ENCODE measurements around the gene CCDC87. TPM values are rescaled to one million over a fixed set of nuclear protein-coding genes. Genes with fewer than 3 reads are reported as not detected.

Gene CCDC87
- total and polyA plus RNA-seq, 9 donors, result 0.13 to 0.60 (median 0.45) TPM

GRCh38 chr11:66555416-66555815, 37.4 kb downstream of the CCDC87 start:
- 65 to 68% (median 66%) methylated on average over 3 of the region's 3 CpGs for WGBS, 3 donors
- Histone ChIP-seq H3K36me3 (no peaks in the 10 kb centered on the region), H3K9me3 (no peaks in the 10 kb centered on the region), H3K27ac (no peak overlapping the region), H3K4me1 (ENCODE audit: insufficient read depth) (peaks cover 3% of the 10 kb centered on the region), H3K27me3 (no peaks in the 10 kb centered on the region), H3K4me3 (no peak overlapping the region)
- intact Hi-C loops (cut with DNase I), result no loop called here
- no peak for DNase-seq
- TF ChIP-seq POLR2A (IDR thresholded peaks at IDR 0.05) (no peak), CTCF (IDR thresholded peaks at IDR 0.05) (no peak), EP300 (IDR thresholded peaks at IDR 0.05) (no peak)

- WGBS, 3 donors, result 63 to 75% (median 66%) methylated on average over 5 of the region's 5 CpGs
Observed at GRCh38 chr11:66554602-66555001, 38.3 kb downstream of the CCDC87 start.

GRCh38 chr11:66550887-66551286, 42.0 kb downstream of the CCDC87 start:
- Histone ChIP-seq H3K9me3 (no peaks in the 10 kb centered on the region), H3K27me3 (no peaks in the 10 kb centered on the region), H3K4me1 (ENCODE audit: insufficient read depth) (no peaks in the 10 kb centered on the region), H3K36me3 (no peaks in the 10 kb centered on the region), H3K4me3 (no peak overlapping the region), H3K27ac (no peak overlapping the region)
- intact Hi-C loops (cut with DNase I), result no loop called here
- TF ChIP-seq CTCF (IDR thresholded peaks at IDR 0.05) (no peak), EP300 (IDR thresholded peaks at IDR 0.05) (no peak), POLR2A (IDR thresholded peaks at IDR 0.05) (no peak)
- WGBS, 3 donors, result 86 to 95% (median 89%) methylated on average over 4 of the region's 4 CpGs
- DNase-seq, result no peak

More at GRCh38 chr11:66554602-66555001, 38.3 kb downstream of the CCDC87 start:
- Histone ChIP-seq H3K4me3 (no peak overlapping the region), H3K36me3 (no peaks in the 10 kb centered on the region), H3K27ac (no peak overlapping the region), H3K27me3 (no peaks in the 10 kb centered on the region), H3K4me1 (ENCODE audit: insufficient read depth) (peaks cover 3% of the 10 kb centered on the region), H3K9me3 (no peaks in the 10 kb centered on the region)
- intact Hi-C loops (cut with DNase I), result no loop called here
- DNase-seq, result no peak
- TF ChIP-seq EP300 (IDR thresholded peaks at IDR 0.05) (no peak), POLR2A (IDR thresholded peaks at IDR 0.05) (no peak), CTCF (IDR thresholded peaks at IDR 0.05) (no peak)

- intact Hi-C loops (cut with DNase I), result no loop called here
- TF ChIP-seq EP300 (IDR thresholded peaks at IDR 0.05), result no peak
- no peak for TF ChIP-seq POLR2A (IDR thresholded peaks at IDR 0.05)
- TF ChIP-seq CTCF (IDR thresholded peaks at IDR 0.05), result no peak
- Histone ChIP-seq H3K4me3 (no peak overlapping the region), H3K4me1 (ENCODE audit: insufficient read depth) (no peaks in the 10 kb centered on the region), H3K36me3 (no peaks in the 10 kb centered on the region), H3K9me3 (no peaks in the 10 kb centered on the region), H3K27ac (no peak overlapping the region), H3K27me3 (no peaks in the 10 kb centered on the region)
- DNase-seq, result no peak
- 84 to 89% (median 84%) methylated on average over 3 of the region's 3 CpGs for WGBS, 3 donors
Observed at GRCh38 chr11:66549696-66550095, 43.2 kb downstream of the CCDC87 start.

All from ovary (tissue), 9 donors.